Activated CD8-positive, alpha-beta T cell treated with anti-CD3 and anti-CD28 coated beads for 36 hours (primary cell): Measurements from ENCODE around the gene PPP2R2C. TPM values are rescaled to one million over a fixed set of nuclear protein-coding genes. Genes with fewer than 3 reads are reported as not detected.

Experiments used
- ATAC-seq: fragments of 200-7000 bp; cut with Tn5 transposase; one replicate; pipeline ENCODE4 v1.10.0; 2021; ENCODE audit warnings: mild to moderate bottlenecking, moderate library complexity
- CTCF ChIA-PET: fragments of 350-600 bp; sonication (Branson Sonifier 250); formaldehyde crosslinking; loops from one replicate; lab custom pipeline; 2021; ENCODE audit warnings: antibody characterized with exemption; lab: Charles Lee
- POLR2A ChIA-PET: fragments of 350-600 bp; sonication (Branson Sonifier 250); formaldehyde crosslinking; loops from one replicate; lab custom pipeline; 2021; ENCODE audit warnings: antibody characterized with exemption; lab: Charles Lee
- DNase-seq: peaks from one replicate; pipeline ENCODE4 v3.0.0-alpha.2; 2020
- H3K27ac Mint-ChIP-seq: one replicate; pipeline ENCODE4 v1.8.0; 2021; ENCODE audit warnings: mild to moderate bottlenecking, mixed read lengths
- H3K27me3 Mint-ChIP-seq: one replicate; pipeline ENCODE4 v1.8.0; 2021; ENCODE audit warnings: mixed read lengths
- H3K36me3 Mint-ChIP-seq: one replicate; pipeline ENCODE4 v1.8.0; 2021; ENCODE audit warnings: low read depth, mixed read lengths
- H3K4me1 Mint-ChIP-seq: one replicate; pipeline ENCODE4 v1.8.0; 2021; ENCODE audit warnings: low read depth, mixed read lengths
- H3K4me3 Mint-ChIP-seq: one replicate; pipeline ENCODE4 v1.8.0; 2021; ENCODE audit warnings: mild to moderate bottlenecking, moderate library complexity, mixed read lengths
- H3K9me3 Mint-ChIP-seq: one replicate; pipeline ENCODE4 v1.8.0; 2021; ENCODE audit warnings: mixed read lengths
- intact Hi-C: fragments of 100-400 bp; cut with micrococcal nuclease; formaldehyde crosslinking; loops from one replicate; pipeline ENCODE4 v1.10.0; 2022
- total RNA-seq, 2 experiments: library from RNA; stranded (reverse); gene quantifications; one replicate each; pipeline ENCODE4 v1.2.3, GENCODE V29; 2021
- TF ChIP-seq, protein P1 (sequence below): fragments of 200-600 bp; IDR thresholded peaks from one replicate; pipeline ENCODE4 v1.8.0; 2022; ENCODE audit warnings: antibody characterized with exemption, mild to moderate bottlenecking

The PPP2R2C gene
- total RNA-seq, 2 experiments from 2014 or later: not detected

- ATAC-seq (no peak), DNase-seq (no peak)
- Mint-ChIP-seq H3K27ac (no peak overlapping the region), H3K4me3 (no peak overlapping the region), H3K9me3 (no peaks in the 10 kb centered on the region), H3K27me3 (peaks cover 3% of the 10 kb centered on the region), H3K4me1 (no peaks in the 10 kb centered on the region), H3K36me3 (no peaks in the 10 kb centered on the region)
- intact Hi-C loops: no loop called here
- TF ChIP-seq, protein P1, sequence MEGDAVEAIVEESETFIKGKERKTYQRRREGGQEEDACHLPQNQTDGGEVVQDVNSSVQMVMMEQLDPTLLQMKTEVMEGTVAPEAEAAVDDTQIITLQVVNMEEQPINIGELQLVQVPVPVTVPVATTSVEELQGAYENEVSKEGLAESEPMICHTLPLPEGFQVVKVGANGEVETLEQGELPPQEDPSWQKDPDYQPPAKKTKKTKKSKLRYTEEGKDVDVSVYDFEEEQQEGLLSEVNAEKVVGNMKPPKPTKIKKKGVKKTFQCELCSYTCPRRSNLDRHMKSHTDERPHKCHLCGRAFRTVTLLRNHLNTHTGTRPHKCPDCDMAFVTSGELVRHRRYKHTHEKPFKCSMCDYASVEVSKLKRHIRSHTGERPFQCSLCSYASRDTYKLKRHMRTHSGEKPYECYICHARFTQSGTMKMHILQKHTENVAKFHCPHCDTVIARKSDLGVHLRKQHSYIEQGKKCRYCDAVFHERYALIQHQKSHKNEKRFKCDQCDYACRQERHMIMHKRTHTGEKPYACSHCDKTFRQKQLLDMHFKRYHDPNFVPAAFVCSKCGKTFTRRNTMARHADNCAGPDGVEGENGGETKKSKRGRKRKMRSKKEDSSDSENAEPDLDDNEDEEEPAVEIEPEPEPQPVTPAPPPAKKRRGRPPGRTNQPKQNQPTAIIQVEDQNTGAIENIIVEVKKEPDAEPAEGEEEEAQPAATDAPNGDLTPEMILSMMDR: no peak
- POLR2A ChIA-PET: no interaction called here
- CTCF ChIA-PET: no interaction called here
Measured at GRCh38 chr4:6442555-6442954, 29.9 kb downstream of the PPP2R2C start.

DNA sequence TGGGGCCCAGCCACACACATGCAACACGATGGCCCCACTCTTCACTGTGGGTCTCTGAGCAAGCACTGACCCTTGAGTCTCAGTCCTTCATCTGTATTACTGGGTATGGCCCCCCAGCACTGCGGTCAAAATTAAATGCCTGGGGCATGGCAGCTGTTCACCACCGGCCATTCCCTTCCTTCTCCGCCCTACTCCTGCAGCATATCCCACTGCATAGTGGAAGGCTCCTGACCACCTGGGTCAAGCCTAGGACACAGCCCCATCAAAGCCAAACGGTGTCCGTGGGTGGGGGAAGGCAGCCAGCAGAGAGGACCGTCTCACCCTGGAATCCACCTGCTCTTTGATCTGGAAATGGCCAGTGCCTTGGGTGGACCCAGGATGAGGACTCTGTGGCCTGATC, 30.7 kb downstream of the PPP2R2C start:
- H3K4me1 Mint-ChIP-seq: no peaks in the 10 kb centered on the region
- intact Hi-C loops: no loop called here
- DNase-seq (no peak), ATAC-seq (no peak)
- ChIA-PET CTCF (no interaction called here), POLR2A (no interaction called here)
- H3K27ac Mint-ChIP-seq: no peak overlapping the region
- H3K4me3 Mint-ChIP-seq: no peak overlapping the region
- peaks cover 3% of the 10 kb centered on the region for H3K27me3 Mint-ChIP-seq
- no peaks in the 10 kb centered on the region for H3K9me3 Mint-ChIP-seq
- H3K36me3 Mint-ChIP-seq: no peaks in the 10 kb centered on the region
- TF ChIP-seq, protein P1: no peak

DNA sequence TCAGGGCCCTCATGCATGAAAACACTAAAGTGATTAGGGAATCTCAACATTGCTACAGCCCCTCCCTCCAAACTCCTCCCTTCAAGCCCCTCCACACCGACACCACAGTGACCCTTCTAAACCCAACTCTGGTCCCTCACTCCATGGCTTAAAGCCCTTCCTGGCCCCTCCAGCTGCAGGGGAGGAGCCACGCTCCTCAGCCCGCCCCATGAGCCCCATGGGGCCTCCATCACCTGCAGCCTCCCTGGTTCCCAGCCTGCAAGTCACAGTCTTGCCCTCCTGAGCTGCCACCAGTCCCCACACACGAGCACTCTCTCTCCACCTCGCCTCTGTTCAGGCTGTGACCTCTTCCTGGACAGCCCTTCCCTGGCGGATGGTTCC, 31.2 kb downstream of the PPP2R2C start:
- H3K36me3 Mint-ChIP-seq: no peaks in the 10 kb centered on the region
- H3K4me3 Mint-ChIP-seq: no peak overlapping the region
- no peak for DNase-seq
- H3K27ac Mint-ChIP-seq: no peak overlapping the region
- POLR2A ChIA-PET: no interaction called here
- H3K4me1 Mint-ChIP-seq: no peaks in the 10 kb centered on the region
- TF ChIP-seq, protein P1: no peak
- CTCF ChIA-PET: no interaction called here
- peaks cover 2% of the 10 kb centered on the region for H3K27me3 Mint-ChIP-seq
- intact Hi-C loops: no loop called here
- H3K9me3 Mint-ChIP-seq: no peaks in the 10 kb centered on the region
- ATAC-seq: no peak

DNA sequence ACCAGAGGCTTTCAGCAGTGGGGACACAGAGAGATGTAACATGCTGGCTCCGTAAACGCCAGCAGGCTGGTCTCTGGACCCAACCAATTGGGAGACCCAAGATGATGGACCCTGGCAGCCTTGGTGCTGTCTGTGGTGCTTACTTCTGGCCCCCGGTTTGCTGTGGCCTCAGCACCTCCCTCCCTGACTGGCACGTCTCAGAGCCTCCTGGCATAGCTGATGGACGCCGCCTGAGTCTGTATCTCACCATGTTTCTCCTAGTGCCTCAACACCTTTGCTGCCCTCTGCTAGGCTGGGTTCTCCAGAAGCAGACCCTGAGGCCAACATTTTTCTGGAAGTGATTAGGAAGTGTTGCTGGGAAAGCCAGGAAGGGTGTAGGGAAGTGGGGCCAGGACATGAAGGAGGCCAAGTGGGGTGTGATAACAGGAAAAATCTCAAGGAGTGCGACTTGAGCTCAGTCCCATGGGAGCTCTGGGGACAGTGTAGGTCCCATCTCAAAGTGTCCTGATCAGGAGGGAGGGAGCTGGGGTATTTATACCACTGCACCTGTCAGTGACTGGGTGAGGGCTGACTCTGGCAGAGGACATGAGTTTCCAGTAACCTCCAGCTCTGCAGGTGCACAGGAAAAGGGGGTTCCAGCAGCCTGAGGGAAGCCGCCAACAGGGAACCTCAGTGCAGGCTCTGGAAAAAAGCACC, 31.8 kb downstream of the PPP2R2C start:
- ATAC-seq (no peak), DNase-seq (no peak)
- H3K27me3 Mint-ChIP-seq: no peaks in the 10 kb centered on the region
- CTCF ChIA-PET: no interaction called here
- H3K27ac Mint-ChIP-seq: no peak overlapping the region
- H3K4me3 Mint-ChIP-seq: no peak overlapping the region
- POLR2A ChIA-PET: no interaction called here
- H3K4me1 Mint-ChIP-seq: no peaks in the 10 kb centered on the region
- H3K9me3 Mint-ChIP-seq: no peaks in the 10 kb centered on the region
- intact Hi-C loops: no loop called here
- no peaks in the 10 kb centered on the region for H3K36me3 Mint-ChIP-seq
- TF ChIP-seq, protein P1: no peak

DNA sequence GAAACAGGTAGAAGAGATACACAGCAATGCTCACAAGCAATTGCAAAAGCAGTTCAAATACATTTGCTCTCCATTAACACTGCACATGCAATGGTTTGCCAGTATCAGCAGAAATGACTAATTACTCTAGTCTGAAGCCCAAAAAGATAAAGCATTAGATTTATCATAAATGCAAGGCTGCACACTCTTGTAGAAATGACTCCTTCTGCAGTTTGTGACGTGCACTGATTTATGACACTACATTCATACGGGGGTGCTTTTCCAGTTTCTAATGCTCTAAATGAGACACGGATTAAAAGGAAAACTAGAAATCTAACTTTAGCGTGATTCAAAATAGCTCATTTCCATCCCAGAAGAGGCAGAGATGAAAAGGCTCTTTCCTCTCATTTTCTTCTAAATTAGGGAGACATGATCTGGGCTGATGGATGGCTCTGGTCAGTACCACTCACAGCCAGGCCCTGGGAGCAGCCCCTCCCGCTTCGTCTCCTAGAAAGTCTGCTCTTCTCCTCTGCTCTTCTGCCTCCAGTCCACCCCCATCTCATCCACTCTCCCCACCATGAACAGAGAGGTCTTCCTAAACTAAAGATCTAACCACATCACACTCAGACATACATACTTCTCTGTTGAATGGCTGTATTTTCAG, 33.2 kb downstream of the PPP2R2C start:
- ATAC-seq (no peak), DNase-seq (no peak)
- intact Hi-C loops: no loop called here
- POLR2A ChIA-PET: no interaction called here
- H3K4me1 Mint-ChIP-seq: no peaks in the 10 kb centered on the region
- TF ChIP-seq, protein P1: no peak
- H3K27ac Mint-ChIP-seq: no peak overlapping the region
- peaks cover 5% of the 10 kb centered on the region for H3K9me3 Mint-ChIP-seq
- CTCF ChIA-PET: no interaction called here
- H3K36me3 Mint-ChIP-seq: no peaks in the 10 kb centered on the region
- H3K27me3 Mint-ChIP-seq: no peaks in the 10 kb centered on the region
- H3K4me3 Mint-ChIP-seq: no peak overlapping the region
